A204.1 (cell line): ENCODE results near the gene PLCD3.

Experiments
- FAIRE-seq: peaks from 2 replicates; lab custom pipeline; 2012; peaks lifted over from hg19 to GRCh38; lab: Jason Lieb, UNC

PLCD3 gene

DNA sequence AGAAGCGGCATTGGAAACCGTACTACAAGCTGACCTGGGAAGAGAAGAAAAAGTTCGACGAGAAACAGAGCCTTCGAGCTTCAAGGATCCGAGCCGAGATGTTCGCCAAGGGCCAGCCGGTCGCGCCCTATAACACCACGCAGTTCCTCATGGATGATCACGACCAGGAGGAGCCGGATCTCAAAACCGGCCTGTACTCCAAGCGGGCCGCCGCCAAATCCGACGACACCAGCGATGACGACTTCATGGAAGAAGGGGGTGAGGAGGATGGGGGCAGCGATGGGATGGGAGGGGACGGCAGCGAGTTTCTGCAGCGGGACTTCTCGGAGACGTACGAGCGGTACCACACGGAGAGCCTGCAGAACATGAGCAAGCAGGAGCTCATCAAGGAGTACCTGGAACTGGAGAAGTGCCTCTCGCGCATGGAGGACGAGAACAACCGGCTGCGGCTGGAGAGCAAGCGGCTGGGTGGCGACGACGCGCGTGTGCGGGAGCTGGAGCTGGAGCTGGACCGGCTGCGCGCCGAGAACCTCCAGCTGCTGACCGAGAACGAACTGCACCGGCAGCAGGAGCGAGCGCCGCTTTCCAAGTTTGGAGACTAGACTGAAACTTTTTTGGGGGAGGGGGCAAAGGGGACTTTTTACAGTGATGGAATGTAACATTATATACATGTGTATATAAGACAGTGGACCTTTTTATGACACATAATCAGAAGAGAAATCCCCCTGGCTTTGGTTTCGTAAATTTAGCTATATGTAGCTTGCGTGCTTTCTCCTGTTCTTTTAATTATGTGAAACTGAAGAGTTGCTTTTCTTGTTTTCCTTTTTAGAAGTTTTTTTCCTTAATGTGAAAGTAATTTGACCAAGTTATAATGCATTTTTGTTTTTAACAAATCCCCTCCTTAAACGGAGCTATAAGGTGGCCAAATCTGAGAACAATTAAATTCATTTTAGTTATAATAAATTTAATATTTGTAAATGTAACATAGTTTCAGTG is 17.7 kb upstream of the PLCD3 start:
- no peak for FAIRE-seq

DNA sequence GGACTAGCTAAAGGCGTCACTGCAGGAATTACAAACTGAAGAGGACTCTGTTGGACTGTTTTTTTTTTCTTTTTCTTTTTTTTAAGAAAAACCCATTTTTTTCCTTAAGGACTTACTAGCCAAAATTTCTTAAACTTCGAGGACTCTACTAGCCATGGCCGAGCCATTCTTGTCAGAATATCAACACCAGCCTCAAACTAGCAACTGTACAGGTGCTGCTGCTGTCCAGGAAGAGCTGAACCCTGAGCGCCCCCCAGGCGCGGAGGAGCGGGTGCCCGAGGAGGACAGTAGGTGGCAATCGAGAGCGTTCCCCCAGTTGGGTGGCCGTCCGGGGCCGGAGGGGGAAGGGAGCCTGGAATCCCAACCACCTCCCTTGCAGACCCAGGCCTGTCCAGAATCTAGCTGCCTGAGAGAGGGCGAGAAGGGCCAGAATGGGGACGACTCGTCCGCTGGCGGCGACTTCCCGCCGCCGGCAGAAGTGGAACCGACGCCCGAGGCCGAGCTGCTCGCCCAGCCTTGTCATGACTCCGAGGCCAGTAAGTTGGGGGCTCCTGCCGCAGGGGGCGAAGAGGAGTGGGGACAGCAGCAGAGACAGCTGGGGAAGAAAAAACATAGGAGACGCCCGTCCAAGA is 16.8 kb upstream of the PLCD3 start:
- FAIRE-seq, result no peak

- FAIRE-seq, result peak; percentile 98
Observed at GRCh38 chr17:45148183-45149036, 16.1 kb upstream of the PLCD3 start, which contains the start of gene HEXIM1. Gene HEXIM1, plus strand, starts transcription at chr17:45148475. Its CDS starts 716 bp downstream, at chr17:45149191.

DNA sequence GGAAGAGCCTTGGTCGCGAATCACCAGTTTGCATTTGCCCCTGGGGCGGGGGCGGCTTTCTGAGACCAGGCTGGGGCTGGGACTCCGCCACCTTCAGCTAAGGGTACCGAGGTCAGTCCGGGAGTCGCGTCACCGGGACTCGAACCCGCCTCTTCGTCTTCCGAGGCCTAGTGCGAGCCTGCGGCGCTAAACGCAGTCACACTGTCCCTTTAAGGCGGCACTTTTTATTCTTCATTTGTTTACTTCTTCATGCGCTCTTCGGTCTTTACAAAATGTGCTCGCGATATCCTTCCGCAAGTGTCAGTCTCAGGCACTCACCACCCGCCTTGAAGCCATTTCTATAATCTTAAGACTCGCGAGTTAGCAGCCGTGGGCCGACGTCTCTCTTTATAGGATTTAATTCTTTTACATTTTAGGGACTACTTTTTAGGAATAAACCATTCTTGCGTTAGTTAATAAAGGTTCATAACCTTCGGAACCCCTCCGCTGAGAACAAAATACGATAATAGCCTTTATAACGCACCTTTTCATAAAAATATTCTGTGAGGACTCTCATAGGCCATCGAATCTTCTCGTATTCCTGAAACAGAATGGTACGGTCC is 15.4 kb upstream of the PLCD3 start:
- peak; percentile 29 for FAIRE-seq

- no peak for FAIRE-seq
Observed at GRCh38 chr17:45146890-45147580, 14.7 kb upstream of the PLCD3 start.

GRCh38 chr17:45146592-45146889 is 14.2 kb upstream of the PLCD3 start:
- no peak for FAIRE-seq

GRCh38 chr17:45146166-45146565 is 13.9 kb upstream of the PLCD3 start:
- FAIRE-seq, result no peak

DNA sequence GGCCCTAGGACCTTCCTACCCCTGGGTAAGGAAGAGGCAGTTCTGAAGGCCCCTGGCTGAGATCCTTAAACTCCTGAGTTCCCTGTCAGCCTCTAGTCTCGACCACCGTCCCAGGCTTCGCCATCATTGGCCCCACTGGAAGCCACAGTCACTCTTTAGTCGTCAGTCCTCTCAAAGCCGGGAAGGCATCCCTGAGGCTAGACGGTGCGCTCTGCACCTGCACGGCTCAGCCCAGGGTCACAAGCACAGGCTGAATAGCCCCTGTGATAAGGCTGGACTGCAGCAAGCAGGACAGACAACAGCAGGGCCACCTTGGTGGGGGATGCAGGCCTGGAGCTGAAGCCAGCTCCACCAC is 12.7 kb upstream of the PLCD3 start:
- no peak for FAIRE-seq

DNA sequence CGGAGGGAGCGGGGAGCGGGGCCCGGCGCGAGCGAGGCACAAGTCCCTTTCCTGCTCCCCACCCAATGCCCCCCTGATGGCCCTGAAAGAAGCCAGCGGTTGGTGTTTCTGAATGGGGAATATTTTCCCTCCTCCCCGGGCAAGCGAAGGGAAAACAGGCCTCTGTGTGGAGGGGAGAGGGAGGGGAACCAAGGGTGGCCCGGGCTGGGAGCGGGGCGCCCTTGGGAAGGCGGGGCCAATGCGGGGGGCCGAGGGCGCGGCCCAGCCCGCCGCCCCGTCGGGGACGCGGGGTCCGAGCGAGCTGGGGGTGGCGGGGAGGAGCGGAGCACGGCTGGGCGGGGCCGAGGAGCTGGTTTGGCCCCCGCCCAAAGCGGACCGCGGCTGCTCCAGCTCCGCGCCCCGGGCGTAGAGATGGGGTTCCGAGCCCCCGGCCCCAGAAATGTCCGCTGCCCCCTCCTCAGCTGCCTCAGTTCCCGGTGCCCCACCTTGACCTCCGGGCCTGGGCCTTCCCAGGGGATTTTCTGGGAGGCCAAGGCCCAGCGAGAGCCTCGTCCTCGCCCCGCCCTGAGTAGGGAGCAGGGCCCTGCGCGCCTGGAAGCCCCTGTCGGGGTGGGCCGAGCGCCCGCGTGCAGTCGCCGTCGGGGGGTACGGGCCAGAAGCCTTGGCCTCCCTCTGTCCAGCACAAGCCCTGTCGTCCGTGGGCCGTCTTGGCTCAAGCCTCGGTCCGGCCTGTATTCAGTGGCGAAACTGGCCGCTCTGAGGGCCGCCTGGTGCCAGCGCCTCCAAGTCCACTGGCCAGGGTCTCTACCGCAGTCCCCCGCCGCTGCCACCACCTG is 12.1 kb upstream of the PLCD3 start:
- FAIRE-seq, result no peak

DNA sequence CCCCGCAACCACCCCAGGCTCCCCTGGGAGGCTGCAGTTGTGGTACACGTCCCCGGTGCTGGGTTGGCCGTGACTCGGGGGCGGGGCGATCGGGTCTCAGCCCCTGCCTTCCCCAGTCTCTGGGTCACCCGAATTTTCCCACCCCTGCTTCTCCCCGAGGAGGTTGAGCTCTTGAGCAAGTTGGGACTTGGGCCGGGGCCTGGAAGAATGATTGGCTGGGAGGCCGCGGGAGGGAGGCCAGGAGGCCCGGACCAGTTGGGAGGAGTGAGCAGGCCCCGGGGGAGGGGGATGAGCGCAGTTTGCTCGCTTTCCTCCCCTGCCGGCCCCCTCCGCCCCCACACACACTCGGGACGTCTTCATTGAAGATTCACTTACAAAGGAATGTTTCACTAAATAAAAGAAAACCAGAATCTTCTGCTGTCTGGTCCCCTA is 11.5 kb upstream of the PLCD3 start:
- no peak for FAIRE-seq

- no peak for FAIRE-seq
Observed at GRCh38 chr17:45143094-45143670, 10.9 kb upstream of the PLCD3 start.

DNA sequence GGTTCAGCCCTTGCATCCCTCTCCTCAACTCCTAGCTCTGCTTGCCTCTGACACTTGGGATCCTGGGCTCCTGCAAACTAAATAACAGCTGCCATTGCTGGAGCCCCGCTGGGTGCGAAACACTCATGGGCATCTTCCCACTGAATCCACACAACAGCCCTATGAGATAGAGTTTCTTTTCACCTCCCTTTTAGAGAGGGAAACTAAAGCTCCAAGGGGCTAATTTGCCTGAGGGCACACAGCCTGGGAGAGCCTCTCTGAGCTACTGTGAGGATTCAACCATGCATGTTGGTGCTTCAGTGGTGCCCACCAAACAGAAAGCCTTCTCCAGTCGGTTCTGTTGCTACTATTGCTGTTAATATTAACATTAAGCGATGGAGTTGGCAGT is 7.2 kb upstream of the PLCD3 start:
- no peak for FAIRE-seq

- no peak for FAIRE-seq
Observed at GRCh38 chr17:45138911-45139532, 6.7 kb upstream of the PLCD3 start.

- FAIRE-seq, result no peak
Observed at GRCh38 chr17:45137561-45138305, 5.4 kb upstream of the PLCD3 start.

DNA sequence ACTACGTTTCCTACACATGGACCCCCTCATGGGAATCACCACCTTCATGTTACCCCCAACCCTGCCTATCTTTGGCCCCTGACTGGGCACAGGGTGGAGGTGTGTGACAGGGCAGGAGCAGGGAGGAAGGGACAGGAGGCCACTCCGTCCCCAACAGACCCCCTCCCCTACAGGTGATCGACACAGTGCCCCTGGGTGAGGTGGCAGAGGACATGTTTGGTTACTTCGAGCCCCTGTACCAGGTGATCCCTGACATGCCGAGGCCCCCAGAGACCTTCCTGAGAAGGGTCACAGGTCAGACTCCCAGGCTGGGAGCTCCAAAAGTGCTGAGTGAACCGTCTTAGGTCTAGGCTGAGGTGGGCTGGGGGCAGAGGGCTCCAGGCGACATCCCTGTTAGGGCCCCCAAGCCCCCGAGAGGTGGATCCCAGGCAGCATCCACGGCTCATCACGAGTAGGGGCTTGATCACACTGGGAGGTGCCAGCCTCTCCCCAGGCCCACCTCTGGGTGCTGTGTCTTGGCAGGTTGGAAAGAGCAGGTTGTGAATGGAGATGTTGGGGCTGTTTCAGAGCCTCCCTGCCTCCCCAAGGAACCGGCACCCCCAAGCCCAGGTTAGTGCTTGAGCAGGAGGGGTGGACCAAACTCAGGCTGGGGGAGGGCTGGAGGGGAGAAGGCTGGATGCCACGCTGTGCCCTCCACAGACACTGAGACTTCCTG is 4.7 kb upstream of the PLCD3 start:
- no peak for FAIRE-seq

DNA sequence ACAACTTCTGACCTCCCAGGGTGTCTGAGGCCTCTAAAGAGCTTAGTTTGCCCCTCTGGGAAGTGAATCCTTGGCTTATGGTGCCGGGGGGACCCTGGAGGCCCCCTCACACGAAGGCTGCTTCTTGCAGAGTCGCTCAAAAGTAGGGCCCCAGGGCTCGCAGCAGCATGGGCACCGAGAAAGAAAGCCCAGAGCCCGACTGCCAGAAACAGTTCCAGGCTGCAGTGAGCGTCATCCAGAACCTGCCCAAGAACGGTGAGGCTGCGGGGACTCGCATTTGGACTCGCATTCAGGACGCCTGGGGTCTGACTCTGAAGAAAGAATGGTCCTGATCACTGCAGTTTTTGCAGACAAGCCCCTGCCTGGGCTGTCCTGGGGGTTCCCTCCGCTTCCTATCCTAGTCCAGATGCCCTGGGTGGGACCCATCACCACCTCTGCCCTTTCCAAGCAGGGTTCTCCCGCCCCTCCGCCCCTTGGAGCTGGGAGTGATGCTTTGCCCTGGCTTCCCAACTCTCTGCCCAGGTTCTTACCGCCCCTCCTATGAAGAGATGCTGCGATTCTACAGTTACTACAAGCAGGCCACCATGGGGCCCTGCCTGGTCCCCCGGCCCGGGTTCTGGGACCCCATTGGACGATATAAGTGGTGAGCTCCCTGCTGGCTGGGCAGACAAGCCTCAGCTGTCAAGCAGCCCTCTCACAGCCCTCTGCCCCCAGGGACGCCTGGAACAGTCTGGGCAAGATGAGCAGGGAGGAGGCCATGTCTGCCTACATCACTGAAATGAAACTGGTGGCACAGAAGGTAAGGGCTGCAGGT is 3.9 kb upstream of the PLCD3 start:
- FAIRE-seq, result no peak

DNA sequence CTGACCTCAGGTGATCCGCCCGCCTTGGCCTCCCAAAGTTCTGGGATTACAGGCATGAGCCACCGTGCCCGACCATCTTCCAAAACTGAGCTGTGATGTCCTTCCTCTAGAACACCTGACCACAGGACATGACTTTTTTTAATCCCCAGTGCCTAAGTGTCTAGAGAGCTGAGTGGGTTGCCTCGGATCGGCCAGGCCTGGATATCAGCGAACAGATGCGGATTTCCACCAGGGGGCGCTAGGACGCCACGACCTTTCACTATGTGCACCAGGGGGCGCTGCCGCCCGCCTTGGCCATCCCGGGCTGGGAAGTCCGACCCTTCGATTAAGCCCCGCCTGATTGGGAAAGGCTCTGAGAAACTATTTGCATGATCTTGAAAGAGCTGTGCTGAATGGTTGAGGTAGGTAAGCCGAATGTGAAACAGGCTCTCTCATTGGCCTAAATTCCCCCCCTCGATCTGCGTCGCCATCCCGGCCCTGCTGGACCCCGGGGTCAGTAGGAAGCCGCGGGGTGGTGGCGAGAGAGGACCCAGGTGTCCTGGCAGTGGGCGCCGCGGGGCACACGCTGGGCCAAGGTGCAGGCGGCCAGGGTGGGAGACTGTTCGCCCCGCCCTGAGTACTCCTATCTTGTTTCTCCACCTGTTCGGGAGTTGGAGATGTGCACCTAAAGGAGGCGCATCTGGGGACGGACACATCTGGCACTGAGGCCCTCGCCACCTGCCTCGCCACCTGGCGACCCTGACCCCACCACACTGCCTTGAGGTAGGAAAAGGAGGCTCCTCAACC is 3.1 kb upstream of the PLCD3 start, which contains the start of gene ACBD4:
Gene ACBD4 (plus strand): TSS at position 496 of the 786 bp plus-strand sequence. CDS start 458 bp downstream, outside the sequence.
- FAIRE-seq, result peak; percentile 98
